Embryonic facial prominence (tissue), 1 donor: ENCODE results near the gene RNF213.

Experiments
- DNase-seq: peaks from one replicate; pipeline ENCODE4 v3.0.0-alpha.2; 2016; ENCODE audit errors: extremely low spot score

The RNF213 gene

GRCh38 chr17:80352216-80352895 lies 91.7 kb downstream of the RNF213 start:
- DNase-seq, result no peak

DNA sequence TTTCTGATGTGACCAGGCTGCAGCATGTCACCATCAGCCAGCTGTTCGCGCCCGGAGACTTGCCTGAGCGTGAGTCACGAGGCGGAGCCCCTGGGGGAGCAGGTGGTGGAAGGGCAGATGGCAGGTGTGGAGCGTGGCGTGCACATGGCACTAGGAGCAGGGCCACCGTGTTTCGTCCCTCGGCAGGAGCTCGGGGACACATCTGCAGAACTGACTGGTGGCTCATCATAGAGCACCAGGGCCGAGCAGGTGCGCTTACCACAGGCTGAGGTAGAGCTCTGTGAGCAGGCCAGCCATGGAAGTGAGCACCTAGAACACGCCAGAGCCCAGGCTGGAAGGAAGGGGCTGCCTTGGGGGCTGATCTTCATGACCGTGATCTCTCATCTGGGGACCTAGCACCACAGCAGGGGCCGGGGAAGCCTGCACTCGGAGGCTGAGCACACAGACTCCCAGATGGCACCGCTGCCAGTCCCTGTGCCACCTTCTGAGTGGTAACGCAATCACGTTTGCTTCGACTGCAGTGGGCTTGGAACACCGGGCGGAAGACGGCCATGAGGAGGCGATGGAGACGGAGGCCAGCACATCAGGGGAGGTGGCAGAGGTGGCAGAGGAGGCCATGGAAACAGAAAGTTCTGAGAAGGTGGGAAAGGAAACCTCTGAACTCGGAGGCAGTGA lies 92.5 kb downstream of the RNF213 start:
- DNase-seq, result no peak

DNA sequence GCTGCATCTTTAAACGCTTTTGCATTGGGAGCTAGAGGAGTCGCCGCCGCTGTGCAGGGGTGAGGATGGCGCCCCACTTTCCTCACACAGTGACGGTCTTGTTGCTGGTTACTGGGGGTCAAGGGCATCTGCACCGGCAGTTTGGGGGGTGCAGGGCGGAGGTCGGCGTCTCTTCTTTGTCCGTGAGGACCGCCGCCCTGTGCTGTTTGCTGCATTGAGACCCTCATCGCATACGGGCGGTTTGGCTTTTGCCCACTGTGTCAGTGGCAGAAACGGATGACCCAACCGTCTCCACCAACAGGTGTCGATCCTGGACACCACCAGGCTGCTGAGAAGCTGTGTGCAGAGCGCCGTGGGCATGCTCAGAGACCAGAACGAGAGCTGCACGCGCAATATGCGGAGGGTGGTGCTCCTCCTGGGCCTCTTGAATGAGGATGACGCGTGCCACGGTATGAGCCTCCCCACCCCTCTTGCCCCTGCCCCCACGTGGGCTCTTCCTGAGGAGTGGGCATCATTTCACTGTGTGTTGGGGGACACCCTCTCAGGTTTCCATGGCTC lies 93.1 kb downstream of the RNF213 start:
- DNase-seq, result no peak

GRCh38 chr17:80354336-80354735 lies 93.7 kb downstream of the RNF213 start:
- DNase-seq, result no peak

GRCh38 chr17:80356231-80356856 lies 95.7 kb downstream of the RNF213 start:
- DNase-seq, result no peak

DNA sequence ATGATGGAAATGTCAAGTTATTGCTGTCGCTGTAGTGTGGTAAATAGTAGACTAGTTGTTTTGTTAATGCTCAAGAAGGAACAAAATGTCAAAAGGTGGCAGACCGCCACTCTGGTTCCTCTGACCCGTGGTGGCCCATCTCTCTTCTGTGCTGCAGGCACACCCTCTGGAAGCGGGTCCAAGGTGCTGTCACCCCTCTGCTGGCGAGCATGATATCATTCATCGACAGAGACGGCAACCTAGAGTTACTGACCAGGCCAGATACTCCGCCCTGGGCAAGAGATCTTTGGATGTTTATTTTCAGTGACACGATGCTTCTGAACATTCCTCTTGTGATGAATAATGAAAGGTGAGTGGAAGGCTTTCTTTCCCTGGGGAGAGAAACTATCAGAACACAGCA lies 97.5 kb downstream of the RNF213 start:
- no peak for DNase-seq

- no peak for DNase-seq
Measured at GRCh38 chr17:80358861-80359260, 98.2 kb downstream of the RNF213 start.

GRCh38 chr17:80359422-80360110 lies 98.9 kb downstream of the RNF213 start:
- no peak for DNase-seq

DNA sequence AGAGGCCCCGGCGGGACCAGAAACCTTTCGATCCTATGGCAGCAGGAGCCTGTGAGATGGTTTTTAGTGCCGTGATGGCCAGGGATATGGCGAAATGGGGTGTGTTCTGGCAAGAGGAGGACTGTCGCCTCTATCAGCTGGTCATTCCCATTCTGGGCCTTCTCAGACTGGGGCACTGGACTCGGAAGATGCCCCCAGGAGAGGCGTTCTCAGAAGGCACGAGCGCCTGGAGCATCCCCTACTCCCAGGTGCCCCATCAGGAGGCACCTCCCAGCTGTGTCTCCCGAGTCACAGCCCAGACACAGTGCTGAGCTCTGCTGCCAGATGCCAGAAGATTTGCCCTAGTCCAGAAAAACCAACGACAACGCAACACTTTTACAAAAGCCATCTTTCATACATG lies 99.7 kb downstream of the RNF213 start:
- DNase-seq, result no peak

- DNase-seq, result no peak
Measured at GRCh38 chr17:80361495-80362220, 101.0 kb downstream of the RNF213 start.

DNA sequence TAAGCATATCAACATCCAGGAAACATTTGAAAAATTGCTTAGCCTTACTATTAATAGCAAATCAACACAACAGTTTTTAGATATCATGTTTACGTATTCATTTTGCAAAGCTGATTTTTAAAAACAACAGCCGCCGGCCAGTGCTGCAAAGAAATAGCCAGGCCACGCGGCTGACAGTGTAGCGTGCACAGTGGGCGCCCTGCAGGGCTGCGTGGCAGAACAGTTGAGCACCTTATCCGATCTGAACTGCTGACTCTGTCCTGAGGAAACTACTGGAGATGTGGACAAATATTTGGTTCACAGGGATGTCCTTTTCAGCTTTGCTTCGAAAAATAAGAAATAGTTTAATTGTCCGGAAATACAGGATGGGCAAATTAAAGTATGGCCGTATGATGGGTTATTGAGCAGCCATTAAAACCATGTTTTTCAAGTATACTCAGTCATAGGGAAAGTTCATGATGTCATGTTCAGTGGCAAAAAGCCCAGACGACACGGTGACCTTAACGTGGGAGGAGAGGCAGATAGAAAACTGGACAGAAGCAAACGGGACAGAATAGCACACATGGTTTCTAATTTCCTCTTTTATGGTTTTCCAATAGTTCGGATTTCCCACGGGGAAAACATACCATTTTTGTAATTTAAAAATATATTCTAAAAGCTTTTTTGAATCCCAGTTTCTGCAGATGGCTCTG lies 101.9 kb downstream of the RNF213 start:
- DNase-seq, result no peak

DNA sequence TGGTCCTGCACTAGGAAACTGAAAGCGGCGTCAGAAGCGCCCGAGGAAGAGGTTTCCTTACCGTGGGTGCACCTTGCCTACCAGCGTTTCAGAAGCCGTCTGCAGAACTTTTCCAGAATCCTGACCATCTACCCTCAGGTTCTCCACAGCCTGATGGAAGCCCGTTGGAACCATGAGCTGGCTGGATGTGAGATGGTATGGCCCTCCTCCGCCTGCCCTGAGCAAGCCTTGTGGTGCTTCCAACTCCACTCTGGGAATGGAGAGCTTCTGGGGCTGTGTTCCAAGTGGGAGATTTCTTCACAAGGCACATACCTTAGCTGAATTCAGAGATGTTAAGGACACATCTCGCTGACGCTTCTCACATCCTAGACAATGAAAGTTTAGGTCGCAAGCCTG lies 102.5 kb downstream of the RNF213 start:
- DNase-seq, result no peak

DNA sequence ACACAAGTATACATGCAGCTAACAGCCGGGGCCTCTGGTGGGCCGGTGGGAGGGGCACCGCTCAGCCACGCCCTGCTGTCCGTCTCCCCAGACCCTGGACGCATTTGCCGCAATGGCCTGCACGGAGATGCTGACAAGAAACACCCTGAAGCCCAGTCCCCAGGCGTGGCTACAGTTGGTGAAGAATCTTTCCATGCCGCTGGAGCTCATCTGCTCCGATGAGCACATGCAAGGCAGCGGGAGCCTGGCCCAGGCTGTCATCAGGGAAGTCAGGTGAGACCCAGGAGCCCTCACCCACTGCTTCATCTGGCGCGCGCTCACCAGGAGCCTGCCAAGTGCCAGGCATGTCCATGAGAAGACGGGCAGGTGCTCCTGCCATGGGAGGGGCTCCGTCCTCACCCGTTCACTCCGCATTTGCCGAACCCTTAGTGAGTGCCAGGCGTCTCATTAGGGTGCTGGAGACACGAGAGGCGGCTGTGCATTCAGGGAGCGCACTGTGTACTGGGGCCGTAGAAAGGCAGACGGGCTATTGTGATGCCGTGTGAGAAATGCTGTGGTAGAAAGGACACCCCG lies 103.0 kb downstream of the RNF213 start:
- no peak for DNase-seq

- no peak for DNase-seq
Measured at GRCh38 chr17:80364091-80364691, 103.5 kb downstream of the RNF213 start.

DNA sequence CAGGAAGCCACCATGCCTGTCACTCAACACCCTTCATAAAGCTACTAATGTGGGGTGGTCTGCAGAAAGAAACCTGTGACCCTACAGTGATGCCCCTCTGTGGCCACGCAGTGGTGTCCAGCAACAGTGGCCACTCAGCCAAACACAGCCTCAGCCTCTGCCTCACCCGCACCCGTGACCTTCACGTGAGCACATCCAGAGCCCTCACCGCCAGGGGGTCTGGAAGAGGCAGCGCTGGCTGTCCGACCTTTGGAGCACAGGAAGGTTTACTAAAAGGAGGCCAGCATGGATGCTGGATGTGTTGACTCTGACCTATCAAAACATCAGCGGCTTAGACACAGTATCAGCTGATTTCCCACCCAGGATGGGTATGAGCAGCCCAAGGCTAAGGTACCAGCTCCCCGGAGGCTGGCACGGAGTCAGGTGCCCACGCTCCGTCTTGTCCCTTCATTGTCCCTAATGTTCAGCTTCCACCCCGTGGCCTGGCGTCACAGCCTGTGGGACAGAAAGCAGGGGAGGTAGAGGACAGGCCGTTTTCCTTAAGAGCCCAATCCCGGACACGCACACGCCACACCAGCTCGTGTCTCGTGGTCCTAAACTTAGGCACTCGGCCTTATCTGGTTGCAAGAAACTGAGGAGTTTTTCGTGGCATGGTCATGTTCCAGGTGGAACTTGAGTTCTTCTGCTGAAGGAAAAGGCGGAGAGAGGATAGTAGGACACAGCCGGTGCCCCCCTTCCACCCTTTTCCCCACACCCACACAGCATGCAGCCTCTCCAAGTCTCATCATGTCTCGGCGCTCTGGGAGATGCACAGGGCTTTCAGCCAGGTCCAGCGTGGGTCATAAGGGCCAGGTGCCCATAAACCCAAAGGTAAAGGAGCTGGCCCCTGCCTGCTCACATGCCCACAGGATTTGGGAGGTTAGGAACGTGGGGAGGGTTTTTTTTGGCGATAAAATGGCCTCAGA lies 104.6 kb downstream of the RNF213 start:
- DNase-seq, result no peak

GRCh38 chr17:80365983-80366382 lies 105.3 kb downstream of the RNF213 start:
- no peak for DNase-seq

DNA sequence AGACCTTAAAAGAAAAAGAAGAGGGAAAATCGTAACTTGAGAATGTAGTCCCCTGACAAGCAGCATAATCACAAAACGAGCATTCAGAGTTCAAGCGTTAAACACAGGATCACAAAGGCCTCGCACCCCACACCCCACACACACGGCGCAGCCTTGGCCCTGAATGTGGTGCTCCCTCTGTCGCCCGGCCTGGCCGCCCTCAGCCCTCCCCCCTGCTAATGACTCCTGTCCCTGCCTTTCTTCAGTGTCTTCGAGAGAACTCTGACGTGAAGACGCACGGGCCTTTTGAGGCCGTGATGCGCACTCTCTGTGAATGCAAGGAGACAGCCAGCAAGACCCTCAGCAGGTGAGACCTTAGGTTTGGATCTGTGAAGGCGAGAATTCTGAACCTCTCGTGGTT lies 106.9 kb downstream of the RNF213 start:
- no peak for DNase-seq

GRCh38 chr17:80371196-80371595 lies 110.5 kb downstream of the RNF213 start:
- DNase-seq, result no peak

DNA sequence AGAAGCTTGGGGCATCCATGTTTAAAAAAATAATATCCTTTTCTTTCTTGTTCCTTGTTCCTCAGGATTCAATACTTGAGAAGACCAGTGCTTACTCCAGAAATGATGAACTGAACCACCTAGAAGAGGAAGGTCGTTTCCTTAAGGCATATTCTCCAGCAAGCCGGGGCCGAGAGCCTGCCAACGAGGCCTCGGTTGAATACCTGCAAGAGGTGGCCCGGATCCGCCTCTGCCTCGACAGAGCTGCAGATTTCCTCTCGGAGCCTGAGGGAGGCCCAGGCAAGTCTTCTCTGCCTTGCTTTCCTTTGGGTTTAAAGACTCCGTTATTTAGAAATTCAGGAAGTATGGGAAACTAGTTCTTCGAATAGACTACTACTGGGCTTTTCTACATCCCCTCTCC lies 111.8 kb downstream of the RNF213 start:
- DNase-seq, result no peak
